Smooth muscle cell (in vitro differentiated cells): Measurements from ENCODE around the gene FLVCR2. TPM values are rescaled to one million over a fixed set of nuclear protein-coding genes. Genes with fewer than 3 reads are reported as not detected.

Experiments used
- DNase-seq: peaks from one replicate; lab custom pipeline; 2025; ENCODE audit not compliant: unreplicated experiment; lab: John Stamatoyannopoulos, UW
- H2AFZ ChIP-seq: fragments of 200-600 bp; sonication (generic); 2 replicates; pipeline ENCODE4 v1.6.0; 2016; ENCODE audit warnings: antibody characterized with exemption, low read depth, mild to moderate bottlenecking
- H3F3A ChIP-seq: fragments of 200-600 bp; sonication (generic); 2 replicates; pipeline ENCODE4 v1.6.0; 2017; ENCODE audit warnings: antibody characterized with exemption, low read depth
- H3K27ac ChIP-seq: fragments of 200-600 bp; sonication (generic); 2 replicates; pipeline ENCODE4 v1.5.1; 2016; ENCODE audit warnings: low read depth, mild to moderate bottlenecking
- H3K27me3 ChIP-seq: fragments of 200-600 bp; sonication (generic); 2 replicates; pipeline ENCODE4 v1.6.1; 2016; ENCODE audit warnings: low read depth, mild to moderate bottlenecking
- H3K36me3 ChIP-seq: fragments of 200-600 bp; sonication (generic); 2 replicates; pipeline ENCODE4 v1.5.1; 2016; ENCODE audit warnings: low read depth
- H3K4me1 ChIP-seq: fragments of 200-600 bp; sonication (generic); 2 replicates; pipeline ENCODE4 v1.5.1; 2016; ENCODE audit warnings: low read depth
- H3K4me2 ChIP-seq: fragments of 200-600 bp; sonication (generic); 2 replicates; pipeline ENCODE4 v1.6.0; 2016; ENCODE audit warnings: mild to moderate bottlenecking
- H3K4me3 ChIP-seq: fragments of 200-600 bp; sonication (generic); 2 replicates; pipeline ENCODE4 v1.5.1; 2016; ENCODE audit warnings: mild to moderate bottlenecking
- H3K79me2 ChIP-seq: fragments of 200-600 bp; sonication (generic); 2 replicates; pipeline ENCODE4 v1.6.0; 2016; ENCODE audit warnings: low read depth, mild to moderate bottlenecking
- H3K9ac ChIP-seq: fragments of 200-600 bp; sonication (generic); 2 replicates; pipeline ENCODE4 v1.6.0; 2016; ENCODE audit warnings: low read depth
- H3K9me3 ChIP-seq: fragments of 200-600 bp; sonication (generic); replicated peaks from 2 replicates; pipeline ENCODE4 v1.5.1; 2016; ENCODE audit warnings: low read depth
- H4K20me1 ChIP-seq: fragments of 200-600 bp; sonication (generic); 2 replicates; pipeline ENCODE4 v1.6.0; 2016; ENCODE audit warnings: low read depth
- WGBS: methylation state at CpG from one replicate; pipeline ENCODE4 v1.1.7; 2016; ENCODE audit warnings: low lambda C conversion rate; 5-methylcytosine and 5-hydroxymethylcytosine counted together
- polyA plus RNA-seq: library from polyadenylated mRNA; unstranded; fragments of >200 nt; fragmentation: Nextera tagmentation; extraction: Ambion mirVana; gene quantifications from 2 replicates; pipeline ENCODE4 v1.2.1, GENCODE V29; 2016
- total RNA-seq: library from RNA; depleted of rRNA; stranded (reverse); fragments of >200 nt; gene quantifications from 2 replicates; pipeline ENCODE4 v1.2.3, GENCODE V29; 2014
- TF ChIP-seq, protein P1 (sequence below): fragments of 200-600 bp; sonication (generic); IDR thresholded peaks from 2 replicates; pipeline ENCODE4 v1.5.1; 2017; ENCODE audit warnings: borderline replicate concordance, mild to moderate bottlenecking, antibody characterized with exemption; ENCODE audit not compliant: insufficient read depth, poor library complexity, severe bottlenecking

FLVCR2 gene
- total and polyA plus RNA-seq, 2 experiments from 2014 or later = 3.0 to 13.3 TPM

DNA sequence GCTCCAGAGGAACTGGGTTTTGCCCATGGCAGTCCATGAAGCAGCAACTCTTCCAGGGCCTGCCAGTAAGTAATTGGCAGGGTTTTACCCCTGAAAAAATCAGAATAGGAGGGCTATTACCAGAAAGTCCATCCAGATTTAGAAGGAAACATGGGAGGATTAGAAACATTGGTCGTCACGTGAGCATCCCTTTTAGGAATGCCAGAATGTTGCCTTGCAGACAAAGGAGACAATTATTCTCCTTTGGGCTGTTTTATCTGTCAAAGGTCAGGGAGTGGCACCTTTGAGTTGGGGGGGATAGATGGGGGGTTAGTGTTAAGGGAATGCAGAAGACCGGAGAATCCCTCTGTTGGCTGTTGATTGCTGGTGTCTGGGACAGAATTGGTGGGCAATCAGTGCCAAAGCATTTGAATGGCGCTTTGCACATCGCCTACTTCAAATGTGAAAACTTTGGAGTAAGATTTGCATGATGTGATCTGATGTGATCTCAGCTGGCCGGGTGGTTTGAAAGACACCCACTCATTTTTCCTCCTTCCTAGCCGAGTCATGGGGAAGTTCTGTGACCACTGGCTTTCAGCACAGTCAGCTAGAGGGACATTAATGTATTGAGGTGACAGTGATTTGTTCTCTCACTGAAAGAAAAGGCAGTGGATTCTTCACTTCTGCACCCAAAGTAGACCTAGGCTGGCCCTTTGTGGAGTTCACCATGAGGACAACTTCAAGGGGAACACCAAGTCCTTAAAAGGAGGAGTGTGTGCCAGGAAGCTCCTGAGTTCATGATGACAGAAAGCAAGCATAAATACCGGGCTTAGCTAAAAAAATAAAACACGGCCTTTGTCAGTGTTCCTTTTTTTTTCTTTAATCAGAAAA lies 31.4 kb downstream of the FLVCR2 start:
- H3K36me3 ChIP-seq = no peaks in the 10 kb centered on the region
- H3K9ac ChIP-seq = no peak overlapping the region

DNA sequence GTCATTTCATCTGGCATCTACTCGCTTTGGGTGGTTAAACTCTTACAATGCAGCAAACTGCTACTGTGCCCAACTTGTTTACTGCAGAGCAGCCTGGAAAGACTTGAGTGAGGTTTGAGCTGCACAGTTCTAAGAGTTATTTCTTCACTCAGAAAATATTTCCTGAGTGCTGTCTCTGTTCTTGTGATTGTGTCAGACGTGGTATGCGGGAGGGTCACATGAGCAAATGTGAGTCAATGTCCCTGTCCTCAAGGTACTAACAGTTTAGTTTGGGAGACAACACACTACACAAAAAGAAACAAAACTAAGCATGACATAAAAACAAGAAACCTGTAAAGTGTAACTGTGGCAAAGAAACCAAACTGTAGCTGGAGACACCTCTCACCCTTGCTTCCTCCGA lies 32.4 kb downstream of the FLVCR2 start:
- no peak overlapping the region for H2AFZ ChIP-seq
- peaks cover 15% of the 10 kb centered on the region for H3F3A ChIP-seq
- no peaks in the 10 kb centered on the region for H4K20me1 ChIP-seq
- peaks cover 9% of the 10 kb centered on the region for H3K4me1 ChIP-seq
- no peak overlapping the region for H3K4me3 ChIP-seq
- peak overlapping the region; percentile 51 for H3K4me2 ChIP-seq
- 57% methylated on average over 4 of the region's 4 CpGs for WGBS
- H3K27ac ChIP-seq = peak overlapping the region; percentile 61
- H3K79me2 ChIP-seq = no peaks in the 10 kb centered on the region
- no peak for DNase-seq
- no peaks in the 10 kb centered on the region for H3K36me3 ChIP-seq
- TF ChIP-seq, protein P1, sequence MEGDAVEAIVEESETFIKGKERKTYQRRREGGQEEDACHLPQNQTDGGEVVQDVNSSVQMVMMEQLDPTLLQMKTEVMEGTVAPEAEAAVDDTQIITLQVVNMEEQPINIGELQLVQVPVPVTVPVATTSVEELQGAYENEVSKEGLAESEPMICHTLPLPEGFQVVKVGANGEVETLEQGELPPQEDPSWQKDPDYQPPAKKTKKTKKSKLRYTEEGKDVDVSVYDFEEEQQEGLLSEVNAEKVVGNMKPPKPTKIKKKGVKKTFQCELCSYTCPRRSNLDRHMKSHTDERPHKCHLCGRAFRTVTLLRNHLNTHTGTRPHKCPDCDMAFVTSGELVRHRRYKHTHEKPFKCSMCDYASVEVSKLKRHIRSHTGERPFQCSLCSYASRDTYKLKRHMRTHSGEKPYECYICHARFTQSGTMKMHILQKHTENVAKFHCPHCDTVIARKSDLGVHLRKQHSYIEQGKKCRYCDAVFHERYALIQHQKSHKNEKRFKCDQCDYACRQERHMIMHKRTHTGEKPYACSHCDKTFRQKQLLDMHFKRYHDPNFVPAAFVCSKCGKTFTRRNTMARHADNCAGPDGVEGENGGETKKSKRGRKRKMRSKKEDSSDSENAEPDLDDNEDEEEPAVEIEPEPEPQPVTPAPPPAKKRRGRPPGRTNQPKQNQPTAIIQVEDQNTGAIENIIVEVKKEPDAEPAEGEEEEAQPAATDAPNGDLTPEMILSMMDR = no peak
- no peaks in the 10 kb centered on the region for H3K9me3 ChIP-seq
- no peaks in the 10 kb centered on the region for H3K27me3 ChIP-seq
- H3K9ac ChIP-seq = no peak overlapping the region

More for the DNA sequence above, 31.4 kb downstream of the FLVCR2 start:
- peaks cover 9% of the 10 kb centered on the region for H3K4me1 ChIP-seq
- H3K4me3 ChIP-seq = no peak overlapping the region
- H3K79me2 ChIP-seq = no peaks in the 10 kb centered on the region
- no peak for DNase-seq
- TF ChIP-seq, protein P1 = no peak
- H3K9me3 ChIP-seq = no peaks in the 10 kb centered on the region
- peak overlapping the region; percentile 51 for H3K4me2 ChIP-seq
- H3F3A ChIP-seq = peaks cover 15% of the 10 kb centered on the region
- H4K20me1 ChIP-seq = no peaks in the 10 kb centered on the region
- H3K27me3 ChIP-seq = no peaks in the 10 kb centered on the region
- H3K27ac ChIP-seq = peak overlapping the region; percentile 61
- H2AFZ ChIP-seq = no peak overlapping the region
- WGBS = 56% methylated on average over 9 of the region's 9 CpGs

DNA sequence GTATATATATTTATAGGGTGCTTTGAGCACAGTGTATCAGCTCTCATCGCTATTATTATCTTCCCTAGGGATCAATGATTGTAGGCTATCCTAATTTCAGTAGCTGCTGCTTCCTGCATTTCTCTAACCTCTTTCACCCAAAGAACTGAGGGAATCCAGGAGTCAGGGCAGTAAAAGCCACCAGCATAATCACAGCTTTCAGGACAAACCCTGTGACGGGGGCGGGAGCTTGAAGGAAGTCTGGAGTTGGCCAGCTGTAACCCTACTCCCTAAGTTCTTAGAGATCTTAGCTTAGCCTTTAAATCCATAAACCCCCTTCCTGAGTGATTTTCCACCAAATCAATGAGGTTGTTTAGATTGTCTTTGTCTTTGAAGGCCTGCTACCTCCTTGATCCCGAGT lies 33.7 kb downstream of the FLVCR2 start:
- Histone ChIP-seq H3K27me3 (no peaks in the 10 kb centered on the region), H3K4me2 (peak overlapping the region; percentile 63), H3K36me3 (no peaks in the 10 kb centered on the region), H3F3A (peaks cover 15% of the 10 kb centered on the region), H2AFZ (no peak overlapping the region), H3K27ac (peak overlapping the region; percentile 61), H4K20me1 (no peaks in the 10 kb centered on the region), H3K9me3 (no peaks in the 10 kb centered on the region), H3K9ac (no peak overlapping the region), H3K4me1 (peaks cover 9% of the 10 kb centered on the region), H3K79me2 (no peaks in the 10 kb centered on the region), H3K4me3 (no peak overlapping the region)
- TF ChIP-seq, protein P1 = no peak
- no peak for DNase-seq
- 28% methylated on average over 4 of the region's 4 CpGs for WGBS
